ENCODE results near the gene EIF4EBP2. TPM values are rescaled to one million over a fixed set of nuclear protein-coding genes. Genes with fewer than 3 reads are reported as not detected.

Gene EIF4EBP2
- polyA plus RNA-seq, 1 of the 3 experiments (the other 2 are of a cell fraction): 9.9 TPM

GRCh38 chr10:70465278-70465677 lies 61.3 kb downstream of the EIF4EBP2 start:
- POLR2A ChIA-PET: no interaction called here
- Histone ChIP-seq H3K4me1 (ENCODE audit: control insufficient read depth in 1 of 2, insufficient read depth in 2 of 2, low read depth in 1 of 2, low read length in 1 of 2) (peaks cover 0 to 13% of the 10 kb centered on the region in 2 experiments; a peak in 1 of 4 replicates), H3K4me2 (no peak overlapping the region), H3K27me3 (ENCODE audit: insufficient read depth) (peaks cover 15% of the 10 kb centered on the region; the same call in 1 of the 2 replicates), H3K9me3 (no peaks in the 10 kb centered on the region), H3K9me2 (no peaks in the 10 kb centered on the region), H3K27ac (ENCODE audit: low read depth in 2 of 2, low read length in 1 of 2) (no peak overlapping the region), H3F3A (replicated peaks; ENCODE audit: insufficient read depth) (no peaks in the 10 kb centered on the region), H3K9ac (no peak overlapping the region), H2AFZ (ENCODE audit: low read depth) (no peak overlapping the region), H3K4me3 (ENCODE audit: low read depth in 2 of 2, low read length in 1 of 2) (no peak overlapping the region), H3K79me2 (ENCODE audit: insufficient read depth) (no peaks in the 10 kb centered on the region), H4K20me1 (ENCODE audit: insufficient read depth) (no peaks in the 10 kb centered on the region), H3K36me3 (replicated peaks in 1 of 2; ENCODE audit: control insufficient read depth in 1 of 2, insufficient read depth in 2 of 2, low read length in 1 of 2) (no peaks in the 10 kb centered on the region)
- TF ChIP-seq, protein P1, sequence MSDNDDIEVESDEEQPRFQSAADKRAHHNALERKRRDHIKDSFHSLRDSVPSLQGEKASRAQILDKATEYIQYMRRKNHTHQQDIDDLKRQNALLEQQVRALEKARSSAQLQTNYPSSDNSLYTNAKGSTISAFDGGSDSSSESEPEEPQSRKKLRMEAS (IDR thresholded peaks at IDR 0.05; ENCODE audit: low read depth): no peak
- TF ChIP-seq, protein P2, sequence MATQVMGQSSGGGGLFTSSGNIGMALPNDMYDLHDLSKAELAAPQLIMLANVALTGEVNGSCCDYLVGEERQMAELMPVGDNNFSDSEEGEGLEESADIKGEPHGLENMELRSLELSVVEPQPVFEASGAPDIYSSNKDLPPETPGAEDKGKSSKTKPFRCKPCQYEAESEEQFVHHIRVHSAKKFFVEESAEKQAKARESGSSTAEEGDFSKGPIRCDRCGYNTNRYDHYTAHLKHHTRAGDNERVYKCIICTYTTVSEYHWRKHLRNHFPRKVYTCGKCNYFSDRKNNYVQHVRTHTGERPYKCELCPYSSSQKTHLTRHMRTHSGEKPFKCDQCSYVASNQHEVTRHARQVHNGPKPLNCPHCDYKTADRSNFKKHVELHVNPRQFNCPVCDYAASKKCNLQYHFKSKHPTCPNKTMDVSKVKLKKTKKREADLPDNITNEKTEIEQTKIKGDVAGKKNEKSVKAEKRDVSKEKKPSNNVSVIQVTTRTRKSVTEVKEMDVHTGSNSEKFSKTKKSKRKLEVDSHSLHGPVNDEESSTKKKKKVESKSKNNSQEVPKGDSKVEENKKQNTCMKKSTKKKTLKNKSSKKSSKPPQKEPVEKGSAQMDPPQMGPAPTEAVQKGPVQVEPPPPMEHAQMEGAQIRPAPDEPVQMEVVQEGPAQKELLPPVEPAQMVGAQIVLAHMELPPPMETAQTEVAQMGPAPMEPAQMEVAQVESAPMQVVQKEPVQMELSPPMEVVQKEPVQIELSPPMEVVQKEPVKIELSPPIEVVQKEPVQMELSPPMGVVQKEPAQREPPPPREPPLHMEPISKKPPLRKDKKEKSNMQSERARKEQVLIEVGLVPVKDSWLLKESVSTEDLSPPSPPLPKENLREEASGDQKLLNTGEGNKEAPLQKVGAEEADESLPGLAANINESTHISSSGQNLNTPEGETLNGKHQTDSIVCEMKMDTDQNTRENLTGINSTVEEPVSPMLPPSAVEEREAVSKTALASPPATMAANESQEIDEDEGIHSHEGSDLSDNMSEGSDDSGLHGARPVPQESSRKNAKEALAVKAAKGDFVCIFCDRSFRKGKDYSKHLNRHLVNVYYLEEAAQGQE (IDR thresholded peaks at IDR 0.05; ENCODE audit: low read depth, low read length): no peak
- TF ChIP-seq CHD2 (IDR thresholded peaks at IDR 0.05; ENCODE audit: low read length, partially characterized antibody) (no peak), RXRA (IDR thresholded peaks at IDR 0.05; ENCODE audit: borderline replicate concordance, low read depth) (no peak), MEF2A (IDR thresholded peaks at IDR 0.05; ENCODE audit: borderline replicate concordance, low read depth) (no peak), SIN3A (IDR thresholded peaks at IDR 0.05; ENCODE audit: borderline replicate concordance, low read depth, low read length) (no peak), RFX5 (IDR thresholded peaks at IDR 0.05; ENCODE audit: low read length) (no peak)
- no peak for DNase-seq
- 81% methylated on average over 4 of the region's 4 CpGs for WGBS (ENCODE audit: low lambda C conversion rate)
- CTCF ChIA-PET: interaction anchor here (1.4 kb wide), 1 partner anchor 73 kb away, joined by 4 read pairs; no protein-coding TSS in a partner anchor

DNA sequence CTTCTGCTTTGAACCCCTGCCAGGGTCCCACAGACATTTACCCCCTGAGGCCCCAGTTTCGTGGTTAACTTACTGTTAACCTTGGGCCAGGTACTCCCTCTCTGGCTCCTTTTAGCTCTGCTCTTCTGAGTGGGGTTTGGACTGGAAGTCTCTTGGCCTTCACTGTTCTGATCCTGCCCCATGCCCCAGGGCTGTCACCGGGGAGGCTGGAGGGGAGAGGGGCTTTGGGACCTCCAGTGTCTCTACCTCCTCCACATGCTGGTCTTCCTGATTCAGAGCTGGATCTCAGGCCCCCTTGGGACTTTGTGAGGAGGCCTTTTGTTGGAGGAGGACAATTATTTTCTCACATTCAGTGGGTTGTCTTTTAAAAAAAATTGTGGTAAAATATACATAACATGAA lies 61.9 kb downstream of the EIF4EBP2 start:
- CTCF ChIA-PET: interaction anchor here (0.9 to 1.4 kb wide), 5 partner anchors 10 to 77 kb away, joined by 3 to 4 read pairs (median 3); no protein-coding TSS in a partner anchor

More for the DNA sequence above, 61.9 kb downstream of the EIF4EBP2 start:
- H3K4me3 ChIP-seq (ENCODE audit: low read depth in 2 of 2, low read length in 1 of 2): no peak overlapping the region
- no peak overlapping the region for H3K4me2 ChIP-seq
- H4K20me1 ChIP-seq (ENCODE audit: insufficient read depth): no peaks in the 10 kb centered on the region
- no peak for DNase-seq
- no peak overlapping the region for H2AFZ ChIP-seq (ENCODE audit: low read depth)
- H3F3A ChIP-seq (replicated peaks; ENCODE audit: insufficient read depth): no peaks in the 10 kb centered on the region
- H3K9me2 ChIP-seq: no peaks in the 10 kb centered on the region
- H3K27me3 ChIP-seq (ENCODE audit: insufficient read depth): peaks cover 15% of the 10 kb centered on the region; the same call in 1 of the 2 replicates
- no peaks in the 10 kb centered on the region for H3K9me3 ChIP-seq
- H3K9ac ChIP-seq: no peak overlapping the region
- 60% methylated on average over 2 of the region's 2 CpGs for WGBS (ENCODE audit: low lambda C conversion rate)
- no peaks in the 10 kb centered on the region for H3K36me3 ChIP-seq (replicated peaks in 1 of 2; ENCODE audit: control insufficient read depth in 1 of 2, insufficient read depth in 2 of 2, low read length in 1 of 2)
- no peak overlapping the region for H3K27ac ChIP-seq (ENCODE audit: low read depth in 2 of 2, low read length in 1 of 2)
- no peaks in the 10 kb centered on the region for H3K79me2 ChIP-seq (ENCODE audit: insufficient read depth)
- peaks cover 0 to 13% of the 10 kb centered on the region in 2 experiments; a peak in 1 of 4 replicates for H3K4me1 ChIP-seq (ENCODE audit: control insufficient read depth in 1 of 2, insufficient read depth in 2 of 2, low read depth in 1 of 2, low read length in 1 of 2)
- POLR2A ChIA-PET: interaction anchor here (1.0 kb wide), 1 partner anchor 46 kb away, joined by 3 read pairs; no protein-coding TSS in a partner anchor
- TF ChIP-seq, protein P1 (IDR thresholded peaks at IDR 0.05; ENCODE audit: low read depth): no peak
- TF ChIP-seq, protein P3, sequence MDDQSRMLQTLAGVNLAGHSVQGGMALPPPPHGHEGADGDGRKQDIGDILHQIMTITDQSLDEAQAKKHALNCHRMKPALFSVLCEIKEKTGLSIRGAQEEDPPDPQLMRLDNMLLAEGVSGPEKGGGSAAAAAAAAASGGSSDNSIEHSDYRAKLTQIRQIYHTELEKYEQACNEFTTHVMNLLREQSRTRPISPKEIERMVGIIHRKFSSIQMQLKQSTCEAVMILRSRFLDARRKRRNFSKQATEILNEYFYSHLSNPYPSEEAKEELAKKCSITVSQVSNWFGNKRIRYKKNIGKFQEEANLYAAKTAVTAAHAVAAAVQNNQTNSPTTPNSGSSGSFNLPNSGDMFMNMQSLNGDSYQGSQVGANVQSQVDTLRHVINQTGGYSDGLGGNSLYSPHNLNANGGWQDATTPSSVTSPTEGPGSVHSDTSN (IDR thresholded peaks at IDR 0.05): no peak
- TF ChIP-seq TEAD4 (IDR thresholded peaks at IDR 0.05; ENCODE audit: borderline replicate concordance, insufficient read depth) (no peak), CHD2 (IDR thresholded peaks at IDR 0.05; ENCODE audit: low read length, partially characterized antibody) (no peak), USF2 (IDR thresholded peaks at IDR 0.05; ENCODE audit: borderline replicate concordance, low read depth, low read length) (no peak), TCF12 (IDR thresholded peaks at IDR 0.05) (no peak), CTCF (IDR thresholded peaks at IDR 0.05) (no peak), NFIC (IDR thresholded peaks at IDR 0.05; ENCODE audit: borderline replicate concordance) (no peak), FOSL2 (IDR thresholded peaks at IDR 0.05; ENCODE audit: borderline replicate concordance, low read depth) (no peak), JUND (IDR thresholded peaks at IDR 0.05) (no peak), SIN3A (IDR thresholded peaks at IDR 0.05; ENCODE audit: borderline replicate concordance, low read depth, low read length) (no peak), ZBTB33 (IDR thresholded peaks at IDR 0.05; ENCODE audit: borderline replicate concordance, low read depth) (no peak)
